ENCODE data around the gene FRMD8. TPM values are rescaled to one million over a fixed set of nuclear protein-coding genes. Genes with fewer than 3 reads are reported as not detected.
A peak's percentile ranks its signal among the peaks of the same experiment; 100 is the strongest.

Gene FRMD8
- total and polyA plus RNA-seq, 9 of the 15 experiments (the other 6 are each of a cell fraction or from before 2014, with no cell fraction given) = 4.5 to 54.5 (median 15.8) TPM

DNA sequence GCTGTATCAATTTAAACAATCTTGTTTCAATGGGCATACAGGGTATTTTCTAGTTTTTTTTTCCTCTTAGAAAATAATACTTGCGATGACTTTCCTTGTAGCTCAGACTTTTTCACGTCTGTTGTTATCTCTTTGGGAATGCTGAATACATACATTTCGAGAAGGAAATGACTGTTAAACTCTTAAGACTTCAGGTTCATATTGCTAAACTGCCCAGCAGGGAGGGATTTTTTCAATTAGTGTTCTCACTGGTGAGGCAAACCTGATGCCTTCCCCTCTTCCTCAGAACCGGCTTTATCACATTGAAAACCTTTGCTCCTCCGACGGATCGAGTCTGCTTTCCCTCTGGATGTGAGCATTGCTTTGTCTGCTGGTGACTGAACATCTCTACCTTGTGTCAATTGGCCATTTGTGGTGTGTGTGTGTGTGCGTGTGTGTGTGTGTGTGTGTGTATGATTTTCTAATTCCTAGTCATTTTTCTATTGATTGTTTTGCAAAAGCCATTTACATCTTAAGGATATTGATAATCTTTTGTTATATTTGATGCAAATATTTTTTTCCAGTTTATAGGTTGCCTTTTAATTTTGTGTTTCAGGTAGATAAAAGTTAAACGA, 42.7 kb downstream of the FRMD8 start (continued):
- TF ChIP-seq, protein P1, sequence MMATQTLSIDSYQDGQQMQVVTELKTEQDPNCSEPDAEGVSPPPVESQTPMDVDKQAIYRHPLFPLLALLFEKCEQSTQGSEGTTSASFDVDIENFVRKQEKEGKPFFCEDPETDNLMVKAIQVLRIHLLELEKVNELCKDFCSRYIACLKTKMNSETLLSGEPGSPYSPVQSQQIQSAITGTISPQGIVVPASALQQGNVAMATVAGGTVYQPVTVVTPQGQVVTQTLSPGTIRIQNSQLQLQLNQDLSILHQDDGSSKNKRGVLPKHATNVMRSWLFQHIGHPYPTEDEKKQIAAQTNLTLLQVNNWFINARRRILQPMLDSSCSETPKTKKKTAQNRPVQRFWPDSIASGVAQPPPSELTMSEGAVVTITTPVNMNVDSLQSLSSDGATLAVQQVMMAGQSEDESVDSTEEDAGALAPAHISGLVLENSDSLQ (IDR thresholded peaks at IDR 0.05) = 0 out of 2 replicates have a peak, but pooled peaks have one; percentile 31
- TF ChIP-seq POLR2H (tag; IDR thresholded peaks at IDR 0.05; ENCODE audit: low read depth) = peak; percentile 62; the same call in 1 of the 2 replicates

DNA sequence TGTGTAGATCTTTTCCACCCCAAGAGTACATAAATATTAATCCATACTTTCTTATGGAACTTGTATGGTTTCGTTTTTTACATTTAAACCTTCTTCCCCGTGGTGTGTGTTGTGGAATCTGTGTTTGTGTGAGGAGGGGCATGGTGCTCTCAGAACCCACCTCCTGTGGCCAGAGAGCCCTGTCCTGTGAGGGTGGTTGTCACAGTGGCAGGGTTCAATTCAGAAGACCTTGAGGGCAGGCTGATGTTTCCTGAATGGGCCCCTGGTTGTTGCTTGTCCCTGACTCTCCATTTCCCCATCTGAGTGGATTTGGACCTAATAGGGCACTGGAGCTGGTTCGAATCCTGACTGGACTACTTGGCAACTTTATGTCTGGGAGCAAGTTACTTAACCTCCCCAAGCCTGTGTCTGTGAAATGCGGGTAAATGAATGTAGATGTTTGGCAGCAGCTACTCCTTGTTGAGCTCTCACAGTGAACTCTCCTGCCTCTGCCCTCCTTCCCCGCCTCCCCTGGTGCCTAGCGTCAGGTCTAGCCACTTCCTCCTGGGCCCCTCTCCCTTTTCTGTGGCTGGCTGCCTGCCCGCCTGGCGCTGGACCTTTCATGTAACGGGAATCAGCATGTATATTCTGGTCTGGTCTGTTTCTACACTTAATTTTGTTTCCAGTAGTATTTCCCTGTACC, 43.4 kb downstream of the FRMD8 start:
- H3K27me3 ChIP-seq (ENCODE audit: control insufficient read depth in 2 of 2, insufficient read depth in 2 of 2, low read length in 2 of 2) = no peaks in the 10 kb centered on the region
- intact Hi-C loops (cut with micrococcal nuclease) = no loop called here
- in situ Hi-C loops (cut with MboI) = no loop called here
- H3K9me1 ChIP-seq (ENCODE audit: control insufficient read depth, insufficient read depth, low read length) = no peaks in the 10 kb centered on the region
- peak in 2 of 4 experiments; percentile 27 to 65 for DNase-seq (ENCODE audit: extremely low read depth in 1 of 4, low spot score in 3 of 4)
- H2AFZ ChIP-seq (ENCODE audit: low read depth, low read length) = no peak overlapping the region
- H3K27ac ChIP-seq (ENCODE audit: extremely low read depth, low read depth, low read length) = peak overlapping the region; percentile 98
- peaks cover 0 to 35% of the 10 kb centered on the region in 2 experiments; a peak in 3 of 5 replicates for H3K4me1 ChIP-seq (replicated peaks in 1 of 2; ENCODE audit: control insufficient read depth in 2 of 2, insufficient read depth in 2 of 2, low read length in 2 of 2)
- no peak for FAIRE-seq
- peak overlapping the region; percentile 67 for H3K4me2 ChIP-seq (ENCODE audit: insufficient read depth, low read length)
- ChIA-PET CTCF (ENCODE audit: low intra/inter-chr PET ratio) (interaction anchor here (0.6 kb wide), 1 partner anchor 79 kb away, joined by 3 read pairs; no protein-coding TSS in a partner anchor), POLR2A (interaction anchor here (0.6 to 17.3 kb wide), 12 partner anchors 11 to 264 kb away, joined by 3 to 1349 read pairs (median 4); partner anchors contain the start of gene MALAT1)
- ATAC-seq = peak; percentile 1
- H4K20me1 ChIP-seq (replicated peaks; ENCODE audit: control insufficient read depth, insufficient read depth, low read length) = peaks cover 44% of the 10 kb centered on the region
- no TSS peak for BruUV-seq (replicated peaks)
- peaks cover 75% of the 10 kb centered on the region for H3K36me3 ChIP-seq (ENCODE audit: control insufficient read depth, insufficient read depth, low read length)
- H3K9ac ChIP-seq (ENCODE audit: insufficient read depth in 1 of 2, low read depth in 2 of 2, low read length in 2 of 2) = peak overlapping the region; percentile 47 to 84
- peaks cover 99% of the 10 kb centered on the region for H3K79me2 ChIP-seq (ENCODE audit: control insufficient read depth, insufficient read depth, low read length)
- H3K4me3 ChIP-seq = no peak overlapping the region; the same call in 1 of the 2 replicates
- WGBS (ENCODE audit: insufficient coverage, low coverage, missing lambda C conversion rate) = 30% methylated on average over 9 of the region's 9 CpGs
- no peaks in the 10 kb centered on the region for H3K9me3 ChIP-seq (replicated peaks; ENCODE audit: control insufficient read depth, insufficient read depth, low read depth, low read length)
- peak; percentile 70; the same call in 1 of the 2 replicates for TF ChIP-seq ZBED1 (IDR thresholded peaks at IDR 0.05)
- TF ChIP-seq, protein P2, sequence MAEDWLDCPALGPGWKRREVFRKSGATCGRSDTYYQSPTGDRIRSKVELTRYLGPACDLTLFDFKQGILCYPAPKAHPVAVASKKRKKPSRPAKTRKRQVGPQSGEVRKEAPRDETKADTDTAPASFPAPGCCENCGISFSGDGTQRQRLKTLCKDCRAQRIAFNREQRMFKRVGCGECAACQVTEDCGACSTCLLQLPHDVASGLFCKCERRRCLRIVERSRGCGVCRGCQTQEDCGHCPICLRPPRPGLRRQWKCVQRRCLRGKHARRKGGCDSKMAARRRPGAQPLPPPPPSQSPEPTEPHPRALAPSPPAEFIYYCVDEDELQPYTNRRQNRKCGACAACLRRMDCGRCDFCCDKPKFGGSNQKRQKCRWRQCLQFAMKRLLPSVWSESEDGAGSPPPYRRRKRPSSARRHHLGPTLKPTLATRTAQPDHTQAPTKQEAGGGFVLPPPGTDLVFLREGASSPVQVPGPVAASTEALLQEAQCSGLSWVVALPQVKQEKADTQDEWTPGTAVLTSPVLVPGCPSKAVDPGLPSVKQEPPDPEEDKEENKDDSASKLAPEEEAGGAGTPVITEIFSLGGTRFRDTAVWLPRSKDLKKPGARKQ (CRISPR knock-in tag; IDR thresholded peaks at IDR 0.05) = no peak
- TF ChIP-seq FIP1L1 (IDR thresholded peaks at IDR 0.05; ENCODE audit: low read depth, low read length, poor library complexity, severe bottlenecking) = peak; percentile 25
- TF ChIP-seq KAT8 (IDR thresholded peaks at IDR 0.05; ENCODE audit: low read depth) = no peak
- TF ChIP-seq, protein P3, sequence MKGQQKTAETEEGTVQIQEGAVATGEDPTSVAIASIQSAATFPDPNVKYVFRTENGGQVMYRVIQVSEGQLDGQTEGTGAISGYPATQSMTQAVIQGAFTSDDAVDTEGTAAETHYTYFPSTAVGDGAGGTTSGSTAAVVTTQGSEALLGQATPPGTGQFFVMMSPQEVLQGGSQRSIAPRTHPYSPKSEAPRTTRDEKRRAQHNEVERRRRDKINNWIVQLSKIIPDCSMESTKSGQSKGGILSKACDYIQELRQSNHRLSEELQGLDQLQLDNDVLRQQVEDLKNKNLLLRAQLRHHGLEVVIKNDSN (CRISPR knock-in tag; IDR thresholded peaks at IDR 0.05) = no peak
- TF ChIP-seq FOSL1 (tag; conservative IDR thresholded peaks at IDR 0.05) = no peak; the same call in 1 of the 2 replicates
- no peak for TF ChIP-seq PCBP1 (IDR thresholded peaks at IDR 0.05; ENCODE audit: low read depth, low read length, poor library complexity, severe bottlenecking)
- no peak for TF ChIP-seq TRIM28 (IDR thresholded peaks at IDR 0.05)
- no peak for TF ChIP-seq ZFPM2 (CRISPR knock-in tag; IDR thresholded peaks at IDR 0.05)
- TF ChIP-seq, protein P4, sequence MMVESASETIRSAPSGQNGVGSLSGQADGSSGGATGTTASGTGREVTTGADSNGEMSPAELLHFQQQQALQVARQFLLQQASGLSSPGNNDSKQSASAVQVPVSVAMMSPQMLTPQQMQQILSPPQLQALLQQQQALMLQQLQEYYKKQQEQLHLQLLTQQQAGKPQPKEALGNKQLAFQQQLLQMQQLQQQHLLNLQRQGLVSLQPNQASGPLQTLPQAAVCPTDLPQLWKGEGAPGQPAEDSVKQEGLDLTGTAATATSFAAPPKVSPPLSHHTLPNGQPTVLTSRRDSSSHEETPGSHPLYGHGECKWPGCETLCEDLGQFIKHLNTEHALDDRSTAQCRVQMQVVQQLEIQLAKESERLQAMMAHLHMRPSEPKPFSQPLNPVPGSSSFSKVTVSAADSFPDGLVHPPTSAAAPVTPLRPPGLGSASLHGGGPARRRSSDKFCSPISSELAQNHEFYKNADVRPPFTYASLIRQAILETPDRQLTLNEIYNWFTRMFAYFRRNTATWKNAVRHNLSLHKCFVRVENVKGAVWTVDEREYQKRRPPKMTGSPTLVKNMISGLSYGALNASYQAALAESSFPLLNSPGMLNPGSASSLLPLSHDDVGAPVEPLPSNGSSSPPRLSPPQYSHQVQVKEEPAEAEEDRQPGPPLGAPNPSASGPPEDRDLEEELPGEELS (CRISPR knock-in tag; IDR thresholded peaks at IDR 0.05; ENCODE audit: borderline replicate concordance) = no peak
- TF ChIP-seq KLF10 (CRISPR knock-in tag; IDR thresholded peaks at IDR 0.05) = peak; percentile 17; the same call in 1 of the 2 replicates
- no peak for TF ChIP-seq ZNF561 (CRISPR knock-in tag; conservative IDR thresholded peaks at IDR 0.05)

Measured in K562 (cell line).